ENCODE measurements around the gene POU6F2. TPM values are rescaled to one million over a fixed set of nuclear protein-coding genes. Genes with fewer than 3 reads are reported as not detected.

Gene POU6F2
- total and polyA plus RNA-seq, 2 donors (not counting 1 experiment from before 2014, with no cell fraction given) = under 0.01 TPM; not detected in 1

DNA sequence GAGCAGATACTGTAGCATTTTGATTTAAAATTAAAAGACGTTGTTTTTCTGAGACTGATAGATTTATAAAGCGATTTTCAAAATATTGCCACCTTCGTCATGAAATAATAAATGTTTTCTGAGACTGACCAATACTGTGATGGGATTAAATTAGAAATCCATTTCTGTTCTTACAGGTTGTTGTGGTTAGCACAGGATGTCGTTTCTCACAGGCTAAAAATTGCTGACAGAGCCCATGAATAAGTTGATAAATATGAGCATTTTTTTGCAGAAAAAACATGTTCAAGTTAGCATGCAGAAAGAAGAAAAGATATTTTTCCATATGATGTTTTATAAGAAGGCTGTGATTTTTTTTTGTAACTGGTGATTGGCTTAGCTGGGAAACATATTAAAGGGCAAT is 66.8 kb downstream of the POU6F2 start:
- H2AFZ ChIP-seq (ENCODE audit: low read length) = no peak overlapping the region
- TF ChIP-seq CTCF (conservative IDR thresholded peaks at IDR 0.05 in 1 of 2, IDR thresholded peaks at IDR 0.05 in 1 of 2; ENCODE audit: low read depth in 1 of 2, low read length in 2 of 2) = no peak
- TF ChIP-seq EZH2 (IDR thresholded peaks at IDR 0.05; ENCODE audit: low read length, missing control alignments) = no peak
- no peak overlapping the region for H3K4me2 ChIP-seq (ENCODE audit: extremely low read depth, insufficient read depth, low read length)
- H3K9ac ChIP-seq (ENCODE audit: insufficient read depth, low read length) = no peak overlapping the region
- no peaks in the 10 kb centered on the region for H3K36me3 ChIP-seq (ENCODE audit: control insufficient read depth, insufficient read depth, low read length)
- DNase-seq (ENCODE audit: low read depth in 2 of 2) = no peak
- no peaks in the 10 kb centered on the region for H3K27me3 ChIP-seq (ENCODE audit: control insufficient read depth, insufficient read depth, low read length)
- H3K79me2 ChIP-seq (ENCODE audit: control insufficient read depth, insufficient read depth, low read length) = no peaks in the 10 kb centered on the region
- no peak overlapping the region for H3K4me3 ChIP-seq (replicated peaks in 1 of 4; ENCODE audit: control extremely low read depth in 1 of 4, insufficient read depth in 1 of 4, low read depth in 3 of 4, low read length in 4 of 4)
- no peaks in the 10 kb centered on the region for H3K9me3 ChIP-seq (ENCODE audit: control insufficient read depth, insufficient read depth, low read depth, low read length)
- H3K27ac ChIP-seq (ENCODE audit: insufficient read depth, low read length) = no peak overlapping the region
- no peaks in the 10 kb centered on the region for H3K4me1 ChIP-seq (ENCODE audit: control insufficient read depth, extremely low read depth, insufficient read depth, low read length)
- H4K20me1 ChIP-seq (ENCODE audit: control insufficient read depth, extremely low read depth, insufficient read depth, low read length) = no peaks in the 10 kb centered on the region

DNA sequence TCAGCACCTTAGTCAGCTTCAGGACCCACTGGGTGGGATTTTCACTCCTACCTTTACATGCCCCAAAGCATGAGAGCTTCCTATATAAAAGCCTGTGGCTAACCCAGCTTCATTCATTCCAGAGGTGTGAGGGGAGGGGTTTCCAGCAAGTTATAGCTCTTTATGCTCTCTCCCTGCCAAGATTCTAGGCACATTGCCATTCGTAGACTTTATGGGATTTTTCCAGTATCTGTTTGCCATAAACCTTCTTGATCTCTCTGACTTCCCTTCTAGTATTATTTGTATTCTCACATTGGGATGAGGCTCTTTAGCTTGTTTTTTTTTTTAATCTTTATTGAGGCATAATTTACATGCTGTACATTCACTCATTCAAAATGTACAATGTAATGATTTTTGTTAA is 67.5 kb downstream of the POU6F2 start:
- H3K36me3 ChIP-seq (ENCODE audit: control insufficient read depth, insufficient read depth, low read length) = no peaks in the 10 kb centered on the region
- TF ChIP-seq EZH2 (IDR thresholded peaks at IDR 0.05; ENCODE audit: low read length, missing control alignments) = no peak
- TF ChIP-seq CTCF (conservative IDR thresholded peaks at IDR 0.05 in 1 of 2, IDR thresholded peaks at IDR 0.05 in 1 of 2; ENCODE audit: low read depth in 1 of 2, low read length in 2 of 2) = no peak
- H3K27me3 ChIP-seq (ENCODE audit: control insufficient read depth, insufficient read depth, low read length) = no peaks in the 10 kb centered on the region
- H3K79me2 ChIP-seq (ENCODE audit: control insufficient read depth, insufficient read depth, low read length) = no peaks in the 10 kb centered on the region
- H3K4me3 ChIP-seq (replicated peaks in 1 of 4; ENCODE audit: control extremely low read depth in 1 of 4, insufficient read depth in 1 of 4, low read depth in 3 of 4, low read length in 4 of 4) = no peak overlapping the region
- H3K9ac ChIP-seq (ENCODE audit: insufficient read depth, low read length) = no peak overlapping the region
- H4K20me1 ChIP-seq (ENCODE audit: control insufficient read depth, extremely low read depth, insufficient read depth, low read length) = no peaks in the 10 kb centered on the region
- H3K27ac ChIP-seq (ENCODE audit: insufficient read depth, low read length) = no peak overlapping the region
- H3K4me2 ChIP-seq (ENCODE audit: extremely low read depth, insufficient read depth, low read length) = no peak overlapping the region
- H2AFZ ChIP-seq (ENCODE audit: low read length) = no peak overlapping the region
- H3K4me1 ChIP-seq (ENCODE audit: control insufficient read depth, extremely low read depth, insufficient read depth, low read length) = no peaks in the 10 kb centered on the region
- no peak for DNase-seq (ENCODE audit: low read depth in 2 of 2)
- no peaks in the 10 kb centered on the region for H3K9me3 ChIP-seq (ENCODE audit: control insufficient read depth, insufficient read depth, low read depth, low read length)

DNA sequence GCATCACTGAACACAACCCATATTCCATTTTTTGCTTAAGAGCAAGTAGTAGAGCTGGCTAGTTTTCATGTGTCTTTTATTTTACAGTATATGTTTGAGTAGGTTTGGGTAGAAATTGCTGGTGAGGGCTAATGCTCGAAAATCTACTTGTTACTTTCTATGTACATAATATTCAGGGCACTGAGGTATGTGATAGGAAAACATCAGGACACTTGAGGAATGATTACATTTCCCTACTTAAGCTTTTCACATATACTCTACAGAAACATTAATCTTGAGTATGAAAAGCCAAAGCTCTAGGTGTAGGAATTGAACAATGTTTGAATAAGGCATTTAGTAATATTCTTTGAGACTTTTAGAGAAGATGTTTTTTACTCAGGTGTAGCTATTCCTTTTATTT is 73.6 kb downstream of the POU6F2 start:
- Histone ChIP-seq H3K4me1 (ENCODE audit: control insufficient read depth, extremely low read depth, insufficient read depth, low read length) (no peaks in the 10 kb centered on the region), H3K9me3 (ENCODE audit: control insufficient read depth, insufficient read depth, low read depth, low read length) (no peaks in the 10 kb centered on the region), H3K79me2 (ENCODE audit: control insufficient read depth, insufficient read depth, low read length) (no peaks in the 10 kb centered on the region), H3K27me3 (ENCODE audit: control insufficient read depth, insufficient read depth, low read length) (no peaks in the 10 kb centered on the region), H3K4me3 (replicated peaks in 1 of 4; ENCODE audit: control extremely low read depth in 1 of 4, insufficient read depth in 1 of 4, low read depth in 3 of 4, low read length in 4 of 4) (no peak overlapping the region), H4K20me1 (ENCODE audit: control insufficient read depth, extremely low read depth, insufficient read depth, low read length) (no peaks in the 10 kb centered on the region), H3K36me3 (ENCODE audit: control insufficient read depth, insufficient read depth, low read length) (no peaks in the 10 kb centered on the region), H2AFZ (ENCODE audit: low read length) (no peak overlapping the region), H3K4me2 (ENCODE audit: extremely low read depth, insufficient read depth, low read length) (no peak overlapping the region), H3K9ac (ENCODE audit: insufficient read depth, low read length) (no peak overlapping the region), H3K27ac (ENCODE audit: insufficient read depth, low read length) (no peak overlapping the region)
- no peak for DNase-seq (ENCODE audit: low read depth in 2 of 2)
- TF ChIP-seq CTCF (conservative IDR thresholded peaks at IDR 0.05 in 1 of 2, IDR thresholded peaks at IDR 0.05 in 1 of 2; ENCODE audit: low read depth in 1 of 2, low read length in 2 of 2) (no peak), EZH2 (IDR thresholded peaks at IDR 0.05; ENCODE audit: low read length, missing control alignments) (no peak)

Measured in fibroblast of lung (primary cell).